DMS153 (cell line): ENCODE measurements around the gene PROCR.
"Not testable (repeated sequence)": the region's sequence is repeated elsewhere in the genome, so short reads cannot be mapped to it uniquely, and the experiment has no call there.

ENCODE experiments used
- DNase-seq: peaks from one replicate; lab custom pipeline; 2025; lab: John Stamatoyannopoulos, UW

Gene PROCR

DNA sequence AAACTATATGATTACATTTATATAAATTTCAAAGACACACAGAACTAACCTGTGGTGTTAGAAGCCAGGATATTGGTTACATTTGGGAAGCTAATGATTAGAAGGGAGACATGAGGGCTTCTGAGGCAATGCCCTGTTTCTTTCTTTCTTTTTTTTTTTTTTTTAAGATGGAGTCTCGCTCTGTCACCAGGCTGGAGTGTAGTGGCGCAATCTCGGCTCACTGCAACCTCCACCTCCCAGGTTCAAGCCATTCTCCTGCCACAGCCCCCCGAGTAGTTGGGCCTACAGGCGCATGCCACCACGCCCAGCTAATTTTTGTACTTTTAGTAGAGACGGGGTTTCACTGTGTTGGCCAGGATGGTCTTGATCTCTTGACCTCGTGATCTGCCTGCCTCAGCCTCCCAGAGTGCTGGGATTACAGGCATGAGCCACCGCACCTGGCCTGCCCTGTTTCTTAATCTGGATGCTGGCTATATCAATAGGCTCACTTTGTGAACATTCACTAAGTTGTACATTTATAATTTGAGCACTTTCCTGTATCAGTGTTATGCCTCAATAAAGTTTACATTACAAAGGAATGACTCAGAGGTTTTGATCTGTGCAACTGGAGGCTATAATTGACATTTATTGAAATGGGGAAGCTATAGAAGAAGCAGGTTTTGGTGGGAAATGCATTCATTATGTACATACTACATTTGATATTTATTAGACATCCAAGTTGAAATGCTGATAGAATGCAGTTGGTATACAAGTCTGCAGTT, 21.3 kb downstream of the PROCR start:
- not testable (repeated sequence) for DNase-seq

GRCh38 chr20:35196313-35196712, 24.4 kb downstream of the PROCR start:
- DNase-seq = no peak

GRCh38 chr20:35199740-35200139, 27.9 kb downstream of the PROCR start:
- no peak for DNase-seq

GRCh38 chr20:35200267-35200666, 28.4 kb downstream of the PROCR start:
- DNase-seq = no peak

DNA sequence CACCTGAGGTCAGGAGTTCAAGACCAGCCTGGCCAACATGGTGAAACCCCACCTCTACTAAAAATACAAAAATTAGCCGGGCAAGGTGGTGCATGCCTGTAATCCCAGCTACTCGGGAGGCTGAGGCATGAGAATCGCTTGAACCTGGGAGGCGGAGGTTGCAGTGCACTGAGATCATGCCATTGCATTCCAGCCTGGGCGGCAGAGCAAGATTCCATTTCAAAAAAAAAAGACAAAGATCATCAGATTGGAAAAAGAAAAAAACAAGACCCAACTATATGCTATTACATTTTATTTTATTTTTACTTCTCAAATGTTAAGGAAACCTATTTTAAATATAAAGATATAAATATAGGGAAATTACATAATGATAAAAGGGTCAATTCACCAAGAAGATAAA, 29.6 kb downstream of the PROCR start:
- DNase-seq = not testable (repeated sequence)

GRCh38 chr20:35206802-35207201, 34.9 kb downstream of the PROCR start:
- no peak for DNase-seq

- peak; percentile 46 for DNase-seq
These were observed 36.2 kb downstream of the PROCR start for GRCh38 chr20:35207950-35208611.

- DNase-seq = no peak
These were observed 43.4 kb downstream of the PROCR start for GRCh38 chr20:35215066-35215956.

DNA sequence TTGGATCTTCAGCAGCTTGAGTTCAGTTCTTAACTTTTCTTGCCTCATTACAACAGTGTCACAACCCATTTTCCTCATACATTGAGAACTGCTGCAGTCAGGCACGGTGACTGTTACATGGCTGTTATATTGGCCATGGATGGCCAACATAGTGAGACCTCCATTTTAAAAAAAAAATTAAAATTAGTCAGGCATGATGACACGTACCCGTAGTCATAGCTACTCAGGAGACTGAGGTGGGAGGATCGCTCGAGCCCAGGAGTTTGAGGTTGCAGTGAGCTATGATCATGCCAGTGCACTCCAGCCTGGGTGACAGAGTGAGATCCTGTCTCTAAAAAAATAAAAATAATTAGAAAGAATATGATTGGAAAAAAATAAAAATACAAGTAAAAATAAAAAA, 44.7 kb downstream of the PROCR start:
- DNase-seq = no peak

GRCh38 chr20:35223941-35224340, 52.1 kb downstream of the PROCR start:
- DNase-seq = no peak

GRCh38 chr20:35224536-35224935, 52.7 kb downstream of the PROCR start:
- DNase-seq = no peak

- DNase-seq = no peak
These were observed 53.6 kb downstream of the PROCR start for GRCh38 chr20:35225319-35226125.

DNA sequence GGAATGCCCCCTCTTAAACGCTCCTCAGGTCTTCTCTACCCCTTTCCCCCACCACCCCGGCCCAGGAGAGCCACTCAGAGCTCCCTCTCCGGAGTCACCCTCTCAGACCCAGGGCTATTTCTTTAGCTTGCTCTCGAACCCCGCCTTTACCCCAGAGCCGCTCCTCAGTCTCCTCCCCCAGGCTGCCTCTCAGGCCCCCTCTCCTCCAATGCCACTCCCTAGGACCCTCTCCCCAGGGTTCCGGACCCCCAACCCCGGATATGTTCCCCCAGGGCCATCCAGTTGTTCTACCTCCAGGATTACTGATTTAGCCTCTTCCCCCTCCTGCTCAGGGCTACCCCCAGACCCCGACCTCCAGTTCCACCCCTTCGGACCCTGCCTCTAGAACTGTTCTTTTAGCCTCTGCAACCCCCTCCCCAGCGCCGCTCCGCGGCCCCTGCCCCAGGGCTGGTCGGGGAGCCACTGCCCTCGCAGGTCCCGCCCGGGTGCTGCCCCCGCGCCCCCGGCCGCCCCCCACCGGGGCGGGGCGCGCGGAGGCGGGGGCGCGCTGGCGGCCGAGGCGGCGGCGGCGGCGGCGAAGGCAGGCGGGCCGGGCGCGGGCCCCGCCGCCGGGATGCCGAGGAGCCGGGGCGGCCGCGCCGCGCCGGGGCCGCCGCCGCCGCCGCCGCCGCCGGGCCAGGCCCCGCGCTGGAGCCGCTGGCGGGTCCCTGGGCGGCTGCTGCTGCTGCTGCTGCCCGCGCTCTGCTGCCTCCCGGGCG, 54.4 kb downstream of the PROCR start, which contains the start of gene MMP24:
Gene MMP24, plus strand, starts transcription at position 565 of the 758 bp plus-strand sequence. Its CDS starts 49 bp downstream, at position 614.
- DNase-seq = no peak
